ENCODE results near the gene SLC6A16. TPM values are rescaled to one million over a fixed set of nuclear protein-coding genes. Genes with fewer than 3 reads are reported as not detected.

The SLC6A16 gene
- total and polyA plus RNA-seq, 2 experiments from 2014 or later, result 0.31 to 1.8 TPM

DNA sequence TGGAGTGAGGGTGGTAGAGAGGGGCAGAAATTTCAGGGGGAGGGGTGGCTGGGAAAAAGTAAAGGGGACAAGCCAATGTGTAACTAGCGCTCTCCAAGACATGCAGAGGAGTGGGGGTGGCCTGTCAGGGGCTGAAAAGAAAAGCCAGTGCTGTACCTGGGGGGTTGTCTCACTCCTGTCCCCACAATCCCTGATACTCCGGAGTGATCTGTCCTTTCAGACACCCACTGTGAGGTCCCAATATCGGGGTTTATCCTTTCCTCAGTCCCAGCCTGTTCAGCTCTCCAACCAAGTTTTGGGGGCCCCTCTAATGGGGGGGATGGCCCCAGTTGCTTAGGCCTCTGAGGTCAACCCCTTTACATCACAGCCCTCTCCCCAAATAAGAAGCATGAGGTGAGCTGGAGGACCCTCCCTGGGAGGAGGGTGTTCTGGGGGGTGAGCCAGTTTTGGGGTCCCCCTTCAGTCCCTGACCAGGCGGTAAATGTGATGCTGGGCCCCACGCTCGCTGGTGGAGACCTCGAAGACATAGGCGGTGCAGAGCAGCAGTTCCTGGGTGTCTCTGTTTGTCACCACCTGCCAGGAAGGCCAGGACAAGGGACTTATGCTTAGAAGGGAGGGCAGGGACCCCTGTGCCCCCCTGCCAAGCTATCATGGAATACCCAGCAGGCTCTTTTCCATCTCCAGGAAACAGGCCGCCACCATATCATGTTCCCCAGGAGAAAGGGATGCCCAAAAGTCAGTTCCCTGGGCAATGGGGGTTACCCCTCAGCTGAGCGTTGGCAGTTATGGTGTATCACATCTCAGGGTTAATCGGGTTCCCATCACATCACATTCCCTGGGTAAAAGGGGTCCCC is 16.1 kb upstream of the SLC6A16 start:
- H3K4me2 ChIP-seq, result no peak overlapping the region
- H3K4me1 Mint-ChIP-seq, result peaks cover 18% of the 10 kb centered on the region

More for the DNA sequence above, 16.1 kb upstream of the SLC6A16 start:
- ATAC-seq (no peak), DNase-seq (ENCODE audit: low spot score) (no peak)
- H2AFZ ChIP-seq, result no peak overlapping the region
- H3F3A ChIP-seq (replicated peaks; ENCODE audit: low read depth), result peaks cover 19% of the 10 kb centered on the region; the same call in 1 of the 2 replicates
- H3K27me3 ChIP-seq (ENCODE audit: insufficient read depth), result peaks cover 19% of the 10 kb centered on the region
- Mint-ChIP-seq H3K4me3 (no peak overlapping the region), H3K36me3 (ENCODE audit: low read depth) (peaks cover 64% of the 10 kb centered on the region), H3K27me3 (ENCODE audit: insufficient read depth, low read depth, poor library complexity) (peaks cover 31% of the 10 kb centered on the region), H3K9me3 (no peaks in the 10 kb centered on the region; the same call in 1 of the 3 replicates), H3K27ac (no peak overlapping the region)
- H3K27ac ChIP-seq (ENCODE audit: low read depth), result 0 out of 2 replicates have a peak overlapping the region, but pooled peaks have one; percentile 79
- TF ChIP-seq EZH2phosphoT487 (IDR thresholded peaks at IDR 0.05; ENCODE audit: unreplicated experiment) (no peak), STAT1 (IDR thresholded peaks at IDR 0.05; ENCODE audit: unreplicated experiment) (no peak), ZNF331 (CRISPR knock-in tag; IDR thresholded peaks at IDR 0.05; ENCODE audit: low read depth) (no peak), EZH2 (IDR thresholded peaks at IDR 0.05; ENCODE audit: low read depth, unreplicated experiment) (no peak), JUNB (IDR thresholded peaks at IDR 0.05; ENCODE audit: unreplicated experiment) (no peak), POLR2AphosphoS5 (IDR thresholded peaks at IDR 0.05; ENCODE audit: low read depth) (no peak)
- TF ChIP-seq, protein P1, sequence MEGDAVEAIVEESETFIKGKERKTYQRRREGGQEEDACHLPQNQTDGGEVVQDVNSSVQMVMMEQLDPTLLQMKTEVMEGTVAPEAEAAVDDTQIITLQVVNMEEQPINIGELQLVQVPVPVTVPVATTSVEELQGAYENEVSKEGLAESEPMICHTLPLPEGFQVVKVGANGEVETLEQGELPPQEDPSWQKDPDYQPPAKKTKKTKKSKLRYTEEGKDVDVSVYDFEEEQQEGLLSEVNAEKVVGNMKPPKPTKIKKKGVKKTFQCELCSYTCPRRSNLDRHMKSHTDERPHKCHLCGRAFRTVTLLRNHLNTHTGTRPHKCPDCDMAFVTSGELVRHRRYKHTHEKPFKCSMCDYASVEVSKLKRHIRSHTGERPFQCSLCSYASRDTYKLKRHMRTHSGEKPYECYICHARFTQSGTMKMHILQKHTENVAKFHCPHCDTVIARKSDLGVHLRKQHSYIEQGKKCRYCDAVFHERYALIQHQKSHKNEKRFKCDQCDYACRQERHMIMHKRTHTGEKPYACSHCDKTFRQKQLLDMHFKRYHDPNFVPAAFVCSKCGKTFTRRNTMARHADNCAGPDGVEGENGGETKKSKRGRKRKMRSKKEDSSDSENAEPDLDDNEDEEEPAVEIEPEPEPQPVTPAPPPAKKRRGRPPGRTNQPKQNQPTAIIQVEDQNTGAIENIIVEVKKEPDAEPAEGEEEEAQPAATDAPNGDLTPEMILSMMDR (conservative IDR thresholded peaks at IDR 0.05; ENCODE audit: low read depth in 2 of 2), result no peak
- TF ChIP-seq, protein P2, sequence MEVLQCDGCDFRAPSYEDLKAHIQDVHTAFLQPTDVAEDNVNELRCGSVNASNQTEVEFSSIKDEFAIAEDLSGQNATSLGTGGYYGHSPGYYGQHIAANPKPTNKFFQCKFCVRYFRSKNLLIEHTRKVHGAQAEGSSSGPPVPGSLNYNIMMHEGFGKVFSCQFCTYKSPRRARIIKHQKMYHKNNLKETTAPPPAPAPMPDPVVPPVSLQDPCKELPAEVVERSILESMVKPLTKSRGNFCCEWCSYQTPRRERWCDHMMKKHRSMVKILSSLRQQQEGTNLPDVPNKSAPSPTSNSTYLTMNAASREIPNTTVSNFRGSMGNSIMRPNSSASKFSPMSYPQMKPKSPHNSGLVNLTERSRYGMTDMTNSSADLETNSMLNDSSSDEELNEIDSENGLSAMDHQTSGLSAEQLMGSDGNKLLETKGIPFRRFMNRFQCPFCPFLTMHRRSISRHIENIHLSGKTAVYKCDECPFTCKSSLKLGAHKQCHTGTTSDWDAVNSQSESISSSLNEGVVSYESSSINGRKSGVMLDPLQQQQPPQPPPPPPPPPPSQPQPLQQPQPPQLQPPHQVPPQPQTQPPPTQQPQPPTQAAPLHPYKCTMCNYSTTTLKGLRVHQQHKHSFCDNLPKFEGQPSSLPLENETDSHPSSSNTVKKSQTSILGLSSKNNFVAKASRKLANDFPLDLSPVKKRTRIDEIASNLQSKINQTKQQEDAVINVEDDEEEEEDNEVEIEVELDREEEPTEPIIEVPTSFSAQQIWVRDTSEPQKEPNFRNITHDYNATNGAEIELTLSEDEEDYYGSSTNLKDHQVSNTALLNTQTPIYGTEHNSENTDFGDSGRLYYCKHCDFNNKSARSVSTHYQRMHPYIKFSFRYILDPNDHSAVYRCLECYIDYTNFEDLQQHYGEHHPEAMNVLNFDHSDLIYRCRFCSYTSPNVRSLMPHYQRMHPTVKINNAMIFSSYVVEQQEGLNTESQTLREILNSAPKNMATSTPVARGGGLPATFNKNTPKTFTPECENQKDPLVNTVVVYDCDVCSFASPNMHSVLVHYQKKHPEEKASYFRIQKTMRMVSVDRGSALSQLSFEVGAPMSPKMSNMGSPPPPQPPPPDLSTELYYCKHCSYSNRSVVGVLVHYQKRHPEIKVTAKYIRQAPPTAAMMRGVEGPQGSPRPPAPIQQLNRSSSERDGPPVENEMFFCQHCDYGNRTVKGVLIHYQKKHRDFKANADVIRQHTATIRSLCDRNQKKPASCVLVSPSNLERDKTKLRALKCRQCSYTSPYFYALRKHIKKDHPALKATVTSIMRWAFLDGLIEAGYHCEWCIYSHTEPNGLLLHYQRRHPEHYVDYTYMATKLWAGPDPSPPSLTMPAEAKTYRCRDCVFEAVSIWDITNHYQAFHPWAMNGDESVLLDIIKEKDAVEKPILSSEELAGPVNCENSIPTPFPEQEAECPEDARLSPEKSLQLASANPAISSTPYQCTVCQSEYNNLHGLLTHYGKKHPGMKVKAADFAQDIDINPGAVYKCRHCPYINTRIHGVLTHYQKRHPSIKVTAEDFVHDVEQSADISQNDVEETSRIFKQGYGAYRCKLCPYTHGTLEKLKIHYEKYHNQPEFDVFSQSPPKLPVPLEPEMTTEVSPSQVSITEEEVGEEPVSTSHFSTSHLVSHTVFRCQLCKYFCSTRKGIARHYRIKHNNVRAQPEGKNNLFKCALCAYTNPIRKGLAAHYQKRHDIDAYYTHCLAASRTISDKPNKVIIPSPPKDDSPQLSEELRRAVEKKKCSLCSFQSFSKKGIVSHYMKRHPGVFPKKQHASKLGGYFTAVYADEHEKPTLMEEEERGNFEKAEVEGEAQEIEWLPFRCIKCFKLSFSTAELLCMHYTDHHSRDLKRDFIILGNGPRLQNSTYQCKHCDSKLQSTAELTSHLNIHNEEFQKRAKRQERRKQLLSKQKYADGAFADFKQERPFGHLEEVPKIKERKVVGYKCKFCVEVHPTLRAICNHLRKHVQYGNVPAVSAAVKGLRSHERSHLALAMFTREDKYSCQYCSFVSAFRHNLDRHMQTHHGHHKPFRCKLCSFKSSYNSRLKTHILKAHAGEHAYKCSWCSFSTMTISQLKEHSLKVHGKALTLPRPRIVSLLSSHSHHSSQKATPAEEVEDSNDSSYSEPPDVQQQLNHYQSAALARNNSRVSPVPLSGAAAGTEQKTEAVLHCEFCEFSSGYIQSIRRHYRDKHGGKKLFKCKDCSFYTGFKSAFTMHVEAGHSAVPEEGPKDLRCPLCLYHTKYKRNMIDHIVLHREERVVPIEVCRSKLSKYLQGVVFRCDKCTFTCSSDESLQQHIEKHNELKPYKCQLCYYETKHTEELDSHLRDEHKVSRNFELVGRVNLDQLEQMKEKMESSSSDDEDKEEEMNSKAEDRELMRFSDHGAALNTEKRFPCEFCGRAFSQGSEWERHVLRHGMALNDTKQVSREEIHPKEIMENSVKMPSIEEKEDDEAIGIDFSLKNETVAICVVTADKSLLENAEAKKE (CRISPR knock-in tag; IDR thresholded peaks at IDR 0.05), result no peak
- TF ChIP-seq, protein P3, sequence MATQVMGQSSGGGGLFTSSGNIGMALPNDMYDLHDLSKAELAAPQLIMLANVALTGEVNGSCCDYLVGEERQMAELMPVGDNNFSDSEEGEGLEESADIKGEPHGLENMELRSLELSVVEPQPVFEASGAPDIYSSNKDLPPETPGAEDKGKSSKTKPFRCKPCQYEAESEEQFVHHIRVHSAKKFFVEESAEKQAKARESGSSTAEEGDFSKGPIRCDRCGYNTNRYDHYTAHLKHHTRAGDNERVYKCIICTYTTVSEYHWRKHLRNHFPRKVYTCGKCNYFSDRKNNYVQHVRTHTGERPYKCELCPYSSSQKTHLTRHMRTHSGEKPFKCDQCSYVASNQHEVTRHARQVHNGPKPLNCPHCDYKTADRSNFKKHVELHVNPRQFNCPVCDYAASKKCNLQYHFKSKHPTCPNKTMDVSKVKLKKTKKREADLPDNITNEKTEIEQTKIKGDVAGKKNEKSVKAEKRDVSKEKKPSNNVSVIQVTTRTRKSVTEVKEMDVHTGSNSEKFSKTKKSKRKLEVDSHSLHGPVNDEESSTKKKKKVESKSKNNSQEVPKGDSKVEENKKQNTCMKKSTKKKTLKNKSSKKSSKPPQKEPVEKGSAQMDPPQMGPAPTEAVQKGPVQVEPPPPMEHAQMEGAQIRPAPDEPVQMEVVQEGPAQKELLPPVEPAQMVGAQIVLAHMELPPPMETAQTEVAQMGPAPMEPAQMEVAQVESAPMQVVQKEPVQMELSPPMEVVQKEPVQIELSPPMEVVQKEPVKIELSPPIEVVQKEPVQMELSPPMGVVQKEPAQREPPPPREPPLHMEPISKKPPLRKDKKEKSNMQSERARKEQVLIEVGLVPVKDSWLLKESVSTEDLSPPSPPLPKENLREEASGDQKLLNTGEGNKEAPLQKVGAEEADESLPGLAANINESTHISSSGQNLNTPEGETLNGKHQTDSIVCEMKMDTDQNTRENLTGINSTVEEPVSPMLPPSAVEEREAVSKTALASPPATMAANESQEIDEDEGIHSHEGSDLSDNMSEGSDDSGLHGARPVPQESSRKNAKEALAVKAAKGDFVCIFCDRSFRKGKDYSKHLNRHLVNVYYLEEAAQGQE (IDR thresholded peaks at IDR 0.05; ENCODE audit: unreplicated experiment), result no peak
- peaks cover 14% of the 10 kb centered on the region; the same call in 1 of the 2 replicates for H4K20me1 ChIP-seq (replicated peaks; ENCODE audit: insufficient read depth)
- H3K9me2 ChIP-seq (ENCODE audit: insufficient read depth), result no peaks in the 10 kb centered on the region
- H3K79me2 ChIP-seq (replicated peaks; ENCODE audit: insufficient read depth), result no peaks in the 10 kb centered on the region
- H3K4me1 ChIP-seq (ENCODE audit: insufficient read depth), result peaks cover 15% of the 10 kb centered on the region
- peaks cover 38% of the 10 kb centered on the region for H3K36me3 ChIP-seq (ENCODE audit: insufficient read depth)
- no peak overlapping the region for H3K4me3 ChIP-seq
